ENCODE measurements around the gene TRIL.
A peak's percentile ranks its signal among the peaks of the same experiment; 100 is the strongest.

Gene TRIL

GRCh38 chr7:28940741-28941384 lies 17.3 kb downstream of the TRIL start:
- DNase-seq (ENCODE audit: low read depth in 2 of 2), result no peak

GRCh38 chr7:28939844-28940544 lies 18.1 kb downstream of the TRIL start:
- no peak for DNase-seq (ENCODE audit: low read depth in 2 of 2)

- DNase-seq (ENCODE audit: low read depth in 2 of 2), result no peak
Observed at GRCh38 chr7:28939367-28939766, 18.8 kb downstream of the TRIL start.

GRCh38 chr7:28937619-28938018 lies 20.5 kb downstream of the TRIL start:
- DNase-seq (ENCODE audit: low read depth in 2 of 2), result no peak

GRCh38 chr7:28937103-28937502 lies 21.0 kb downstream of the TRIL start:
- DNase-seq (ENCODE audit: low read depth in 2 of 2), result no peak

GRCh38 chr7:28933846-28934320 lies 24.2 kb downstream of the TRIL start:
- DNase-seq (ENCODE audit: low read depth in 2 of 2), result no peak

- no peak for DNase-seq (ENCODE audit: low read depth in 2 of 2)
Observed at GRCh38 chr7:28931565-28931964, 26.6 kb downstream of the TRIL start.

GRCh38 chr7:28926871-28927597 lies 31.1 kb downstream of the TRIL start:
- peak; percentile 19 to 20 for DNase-seq (ENCODE audit: low read depth in 2 of 2)

GRCh38 chr7:28922624-28923331 lies 35.4 kb downstream of the TRIL start:
- peak; percentile 21 to 36 for DNase-seq (ENCODE audit: low read depth in 2 of 2)

GRCh38 chr7:28921822-28922221 lies 36.3 kb downstream of the TRIL start:
- DNase-seq (ENCODE audit: low read depth in 2 of 2), result no peak

GRCh38 chr7:28920424-28920823 lies 37.7 kb downstream of the TRIL start:
- no peak for DNase-seq (ENCODE audit: low read depth in 2 of 2)

GRCh38 chr7:28919510-28919909 lies 38.6 kb downstream of the TRIL start:
- no peak for DNase-seq (ENCODE audit: low read depth in 2 of 2)

GRCh38 chr7:28908775-28909174 lies 49.4 kb downstream of the TRIL start:
- no peak for DNase-seq (ENCODE audit: low read depth in 2 of 2)

GRCh38 chr7:28905464-28905863 lies 52.7 kb downstream of the TRIL start:
- DNase-seq (ENCODE audit: low read depth in 2 of 2), result no peak

- DNase-seq (ENCODE audit: low read depth in 2 of 2), result no peak
Observed at GRCh38 chr7:28904578-28905048, 53.5 kb downstream of the TRIL start.

- DNase-seq (ENCODE audit: low read depth in 2 of 2), result no peak
Observed at GRCh38 chr7:28903730-28904577, 54.2 kb downstream of the TRIL start.

Measured in stimulated activated CD8-positive, alpha-beta memory T cell treated with anti-CD3 and anti-CD28 coated beads, Interleukin-7, amount 100 ng/mL, for 4 hours (primary cell).